Putamen (tissue), 1 donor: ENCODE data around the gene SPAG9.

Source experiments
- DNase-seq: peaks from one replicate; pipeline ENCODE4 v3.0.0-alpha.2; 2016; ENCODE audit warnings: low spot score

Gene SPAG9

GRCh38 chr17:50986989-50987660 is 133.5 kb downstream of the SPAG9 start:
- no peak for DNase-seq

GRCh38 chr17:50981279-50981678 is 139.4 kb downstream of the SPAG9 start:
- no peak for DNase-seq

- DNase-seq = no peak
Measured at GRCh38 chr17:50979524-50979927, 141.1 kb downstream of the SPAG9 start.

- DNase-seq = no peak
Measured at GRCh38 chr17:50977487-50978159, 143.0 kb downstream of the SPAG9 start.

GRCh38 chr17:50976951-50977472 is 143.7 kb downstream of the SPAG9 start:
- no peak for DNase-seq

GRCh38 chr17:50973557-50974494 is 146.8 kb downstream of the SPAG9 start:
- DNase-seq = no peak

- DNase-seq = no peak
Measured at GRCh38 chr17:50972577-50972976, 148.1 kb downstream of the SPAG9 start.

- no peak for DNase-seq
Measured at GRCh38 chr17:50967795-50968194, 152.9 kb downstream of the SPAG9 start.

GRCh38 chr17:50966163-50966666 is 154.5 kb downstream of the SPAG9 start:
- DNase-seq = no peak

GRCh38 chr17:50963139-50963538 is 157.5 kb downstream of the SPAG9 start:
- DNase-seq = no peak

- no peak for DNase-seq
Measured at GRCh38 chr17:50961282-50962220, 159.1 kb downstream of the SPAG9 start.

GRCh38 chr17:50959341-50959740 is 161.3 kb downstream of the SPAG9 start:
- DNase-seq = no peak

- DNase-seq = no peak
Measured at GRCh38 chr17:50957600-50958575, 162.8 kb downstream of the SPAG9 start.

GRCh38 chr17:50956750-50957523 is 163.7 kb downstream of the SPAG9 start:
- no peak for DNase-seq

- no peak for DNase-seq
Measured at GRCh38 chr17:50956409-50956749, 164.3 kb downstream of the SPAG9 start.

GRCh38 chr17:50955667-50956120 is 165.0 kb downstream of the SPAG9 start:
- DNase-seq = no peak

- DNase-seq = no peak
Measured at GRCh38 chr17:50955160-50955559, 165.5 kb downstream of the SPAG9 start.

GRCh38 chr17:50954641-50955121 is 166.0 kb downstream of the SPAG9 start:
- no peak for DNase-seq
